ENCODE measurements around the gene RAB37. TPM values are rescaled to one million over a fixed set of nuclear protein-coding genes. Genes with fewer than 3 reads are reported as not detected.
A peak's percentile ranks its signal among the peaks of the same experiment; 100 is the strongest.

Gene RAB37
- total RNA-seq, 4 donors from 2014 or later = 0.87 to 4.4 (median 2.3) TPM

DNA sequence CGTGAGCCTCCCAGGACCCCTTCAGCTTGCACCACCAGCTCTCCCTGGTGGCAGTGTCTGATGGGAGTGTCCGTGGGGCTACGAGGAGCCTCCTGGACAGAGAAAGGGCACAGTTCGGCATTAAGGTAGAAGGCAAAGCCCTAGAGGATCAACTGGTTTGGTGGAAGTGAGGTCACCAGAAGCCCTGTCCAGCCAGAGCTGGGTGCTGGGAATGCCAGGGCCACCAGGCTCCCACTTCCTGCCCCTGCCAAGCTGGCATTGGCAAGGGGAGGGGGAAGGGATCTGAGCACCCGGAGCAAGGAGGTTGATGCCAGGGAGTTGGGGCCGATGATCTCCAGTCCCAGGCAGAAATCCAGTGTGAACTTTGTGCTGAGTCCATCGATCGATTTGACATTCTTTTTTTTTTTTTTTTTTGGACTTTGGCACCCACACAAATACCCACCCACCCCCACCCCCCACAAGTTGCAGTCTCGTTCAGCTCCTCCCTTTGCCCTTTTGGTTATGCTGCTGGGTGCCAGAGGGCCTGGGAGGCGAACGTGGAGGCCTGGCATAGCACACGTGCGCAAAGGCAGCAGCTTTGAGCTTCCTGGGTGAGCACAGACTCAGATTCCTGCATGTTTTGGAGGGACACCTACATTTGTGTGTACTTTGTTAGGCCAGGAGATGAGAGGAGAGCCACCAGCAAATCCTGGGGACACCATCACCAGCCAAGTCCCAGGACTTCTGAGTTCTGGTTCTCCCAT, 13.4 kb downstream of the RAB37 start:
- Histone ChIP-seq H3K36me3 (no peaks in the 10 kb centered on the region), H3K9me3 (no peaks in the 10 kb centered on the region), H3K4me3 (peak overlapping the region; percentile 82 to 98 (median 92)), H3K4me1 (peaks cover 0 to 78% (median 57%) of the 10 kb centered on the region in 4 donors), H3K27ac (peak overlapping the region; percentile 65 to 94 (median 92)), H3K27me3 (no peaks in the 10 kb centered on the region)
- no peak for DNase-seq (ENCODE audit: low spot score in 2 of 2)
- WGBS, 2 donors = 15 to 26% methylated on average over 13 of the region's 13 CpGs
- TF ChIP-seq POLR2A (IDR thresholded peaks at IDR 0.05) = peak in 1 of 2 donors; percentile 16
- TF ChIP-seq, protein P1, sequence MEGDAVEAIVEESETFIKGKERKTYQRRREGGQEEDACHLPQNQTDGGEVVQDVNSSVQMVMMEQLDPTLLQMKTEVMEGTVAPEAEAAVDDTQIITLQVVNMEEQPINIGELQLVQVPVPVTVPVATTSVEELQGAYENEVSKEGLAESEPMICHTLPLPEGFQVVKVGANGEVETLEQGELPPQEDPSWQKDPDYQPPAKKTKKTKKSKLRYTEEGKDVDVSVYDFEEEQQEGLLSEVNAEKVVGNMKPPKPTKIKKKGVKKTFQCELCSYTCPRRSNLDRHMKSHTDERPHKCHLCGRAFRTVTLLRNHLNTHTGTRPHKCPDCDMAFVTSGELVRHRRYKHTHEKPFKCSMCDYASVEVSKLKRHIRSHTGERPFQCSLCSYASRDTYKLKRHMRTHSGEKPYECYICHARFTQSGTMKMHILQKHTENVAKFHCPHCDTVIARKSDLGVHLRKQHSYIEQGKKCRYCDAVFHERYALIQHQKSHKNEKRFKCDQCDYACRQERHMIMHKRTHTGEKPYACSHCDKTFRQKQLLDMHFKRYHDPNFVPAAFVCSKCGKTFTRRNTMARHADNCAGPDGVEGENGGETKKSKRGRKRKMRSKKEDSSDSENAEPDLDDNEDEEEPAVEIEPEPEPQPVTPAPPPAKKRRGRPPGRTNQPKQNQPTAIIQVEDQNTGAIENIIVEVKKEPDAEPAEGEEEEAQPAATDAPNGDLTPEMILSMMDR (IDR thresholded peaks at IDR 0.05) = no peak
- TF ChIP-seq EP300 (IDR thresholded peaks at IDR 0.05) = peak in 1 of 2 donors; percentile 41

- no peak for DNase-seq (ENCODE audit: low spot score in 2 of 2)
- Histone ChIP-seq H3K36me3 (no peaks in the 10 kb centered on the region), H3K4me1 (peaks cover 0 to 85% (median 57%) of the 10 kb centered on the region in 4 donors), H3K27me3 (no peaks in the 10 kb centered on the region), H3K27ac (peak overlapping the region in 3 of 4 donors; percentile 77 to 94 (median 91)), H3K4me3 (no peak overlapping the region), H3K9me3 (no peaks in the 10 kb centered on the region)
- TF ChIP-seq POLR2A (IDR thresholded peaks at IDR 0.05) = no peak
- TF ChIP-seq, protein P1 (IDR thresholded peaks at IDR 0.05) = no peak
- TF ChIP-seq EP300 (IDR thresholded peaks at IDR 0.05) = no peak
- 64 to 65% methylated on average over 9 of the region's 9 CpGs for WGBS, 2 donors
Observed at GRCh38 chr17:74752415-74752814, 15.4 kb downstream of the RAB37 start.

DNA sequence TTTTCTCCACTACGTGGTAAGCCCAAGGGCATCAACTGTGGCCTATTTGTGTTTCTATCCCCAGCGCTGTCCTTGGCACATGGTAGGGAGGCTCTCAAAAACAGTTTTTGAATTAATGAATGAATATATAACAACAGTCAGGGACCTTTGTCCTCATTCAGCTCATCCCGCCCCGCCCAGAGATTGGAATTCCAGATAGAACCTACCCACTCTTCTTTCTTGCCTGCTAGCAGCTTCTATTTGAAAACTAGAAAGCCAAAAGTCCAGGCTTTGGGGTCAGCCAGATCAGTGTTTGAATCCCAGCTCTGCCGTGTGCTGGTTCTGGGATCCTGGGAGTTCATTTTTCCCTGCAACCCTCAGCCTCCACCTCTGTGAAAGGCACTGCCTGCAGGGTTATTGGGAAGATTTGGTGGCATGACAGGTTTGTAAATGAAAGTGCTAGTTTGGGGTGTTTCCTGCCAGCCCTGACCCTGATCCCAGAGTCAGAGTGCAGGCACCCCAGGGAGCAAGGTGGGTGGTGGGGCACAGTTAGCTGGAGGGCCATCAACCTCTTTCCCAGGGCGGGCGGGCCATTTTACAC, 15.9 kb downstream of the RAB37 start:
- no peak overlapping the region for H3K4me3 ChIP-seq
- no peaks in the 10 kb centered on the region for H3K36me3 ChIP-seq
- TF ChIP-seq, protein P1 (IDR thresholded peaks at IDR 0.05) = no peak
- TF ChIP-seq POLR2A (IDR thresholded peaks at IDR 0.05) (no peak), EP300 (IDR thresholded peaks at IDR 0.05) (no peak)
- WGBS, 2 donors = 74% methylated on average over 7 of the region's 7 CpGs
- peak overlapping the region in 3 of 4 donors; percentile 77 to 94 (median 91) for H3K27ac ChIP-seq
- H3K4me1 ChIP-seq = peaks cover 0 to 85% (median 57%) of the 10 kb centered on the region in 4 donors
- no peaks in the 10 kb centered on the region for H3K9me3 ChIP-seq
- H3K27me3 ChIP-seq = no peaks in the 10 kb centered on the region
- DNase-seq (ENCODE audit: low spot score in 2 of 2) = no peak

DNA sequence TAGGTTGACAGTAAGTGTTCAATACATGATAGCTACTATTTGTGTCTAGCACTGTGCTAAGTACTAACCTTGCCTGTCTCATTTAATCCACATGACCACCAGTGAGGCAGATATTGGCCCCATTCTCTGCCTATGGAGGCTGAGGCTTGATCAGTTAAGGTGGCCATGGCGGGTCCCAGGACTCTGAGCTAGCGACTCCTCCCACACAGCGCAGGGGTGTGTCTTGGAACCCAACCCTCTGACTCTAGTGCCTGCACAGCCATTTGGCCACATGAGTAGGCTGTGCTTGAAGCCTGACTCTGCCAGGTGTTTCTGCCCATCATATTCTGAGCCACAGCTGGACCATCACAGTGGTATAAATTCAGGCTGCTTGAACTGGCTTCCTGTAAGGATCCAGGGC, 17.8 kb downstream of the RAB37 start:
- WGBS, 2 donors = 79 to 92% methylated on average over 3 of the region's 3 CpGs
- Histone ChIP-seq H3K27me3 (no peaks in the 10 kb centered on the region), H3K9me3 (no peaks in the 10 kb centered on the region), H3K27ac (peak overlapping the region in 1 of 4 donors; percentile 13), H3K4me1 (peaks cover 5 to 98% (median 72%) of the 10 kb centered on the region in 4 donors), H3K36me3 (no peaks in the 10 kb centered on the region), H3K4me3 (no peak overlapping the region)
- no peak for DNase-seq (ENCODE audit: low spot score in 2 of 2)
- no peak for TF ChIP-seq POLR2A (IDR thresholded peaks at IDR 0.05)
- TF ChIP-seq, protein P1 (IDR thresholded peaks at IDR 0.05) = no peak
- TF ChIP-seq EP300 (IDR thresholded peaks at IDR 0.05) = no peak

GRCh38 chr17:74755533-74755932, 18.5 kb downstream of the RAB37 start:
- Histone ChIP-seq H3K27ac (peak overlapping the region in 2 of 4 donors; percentile 29 to 44), H3K36me3 (no peaks in the 10 kb centered on the region), H3K9me3 (no peaks in the 10 kb centered on the region), H3K4me3 (no peak overlapping the region), H3K4me1 (peaks cover 5 to 98% (median 73%) of the 10 kb centered on the region in 4 donors), H3K27me3 (no peaks in the 10 kb centered on the region)
- no peak for TF ChIP-seq EP300 (IDR thresholded peaks at IDR 0.05)
- TF ChIP-seq, protein P1 (IDR thresholded peaks at IDR 0.05) = no peak
- no peak for TF ChIP-seq POLR2A (IDR thresholded peaks at IDR 0.05)
- no peak for DNase-seq (ENCODE audit: low spot score in 2 of 2)
- 47 to 52% methylated on average over 8 of the region's 8 CpGs for WGBS, 2 donors

All from tibial nerve (tissue), 4 donors.